NCI-H345 (cell line): ENCODE results near the gene MRPL42.
"Not testable (repeated sequence)": the region's sequence is repeated elsewhere in the genome, so short reads cannot be mapped to it uniquely, and the experiment has no call there.

ENCODE experiments used
- DNase-seq: peaks from one replicate; lab custom pipeline; 2025; lab: John Stamatoyannopoulos, UW

Gene MRPL42

DNA sequence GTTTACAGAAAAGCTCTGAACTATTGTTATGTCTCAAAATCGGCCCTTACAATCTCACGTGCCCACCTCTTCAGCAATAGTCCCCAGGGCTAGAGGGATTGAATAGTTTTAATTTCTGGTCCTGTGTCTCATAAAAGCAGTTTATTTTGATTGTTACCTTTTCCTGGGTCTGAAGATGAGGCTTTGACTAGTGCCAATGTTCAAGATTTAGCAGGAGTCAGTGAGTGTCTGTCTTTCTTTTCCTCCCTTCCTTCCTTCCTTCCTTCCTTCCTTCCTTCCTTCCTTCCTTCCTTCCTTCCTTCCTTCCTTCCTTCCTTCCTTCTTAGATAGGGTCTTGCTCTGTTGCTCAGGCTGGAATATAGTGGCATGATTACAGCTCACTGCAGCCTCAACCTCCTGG, 80.5 kb downstream of the MRPL42 start:
- no peak for DNase-seq

DNA sequence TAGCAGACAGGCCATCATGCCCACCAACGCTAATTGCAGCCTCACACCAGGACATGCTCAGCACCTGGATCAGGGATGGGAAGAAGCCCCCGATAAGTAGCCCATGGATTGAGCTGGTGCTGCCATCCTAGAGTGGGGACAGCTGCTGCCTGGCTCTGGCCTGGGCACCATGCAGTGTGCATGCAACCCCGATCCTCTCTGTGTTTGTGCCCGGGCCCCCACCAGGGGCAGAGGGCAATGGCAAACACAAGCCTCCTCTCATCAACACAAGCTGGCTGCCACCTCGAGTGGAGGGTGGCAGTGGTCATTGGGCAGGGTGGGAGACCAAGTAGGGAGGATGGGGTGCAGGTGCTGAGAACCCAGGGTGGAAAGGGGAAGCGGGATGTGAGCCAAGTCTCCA, 81.9 kb downstream of the MRPL42 start:
- DNase-seq, result no peak

DNA sequence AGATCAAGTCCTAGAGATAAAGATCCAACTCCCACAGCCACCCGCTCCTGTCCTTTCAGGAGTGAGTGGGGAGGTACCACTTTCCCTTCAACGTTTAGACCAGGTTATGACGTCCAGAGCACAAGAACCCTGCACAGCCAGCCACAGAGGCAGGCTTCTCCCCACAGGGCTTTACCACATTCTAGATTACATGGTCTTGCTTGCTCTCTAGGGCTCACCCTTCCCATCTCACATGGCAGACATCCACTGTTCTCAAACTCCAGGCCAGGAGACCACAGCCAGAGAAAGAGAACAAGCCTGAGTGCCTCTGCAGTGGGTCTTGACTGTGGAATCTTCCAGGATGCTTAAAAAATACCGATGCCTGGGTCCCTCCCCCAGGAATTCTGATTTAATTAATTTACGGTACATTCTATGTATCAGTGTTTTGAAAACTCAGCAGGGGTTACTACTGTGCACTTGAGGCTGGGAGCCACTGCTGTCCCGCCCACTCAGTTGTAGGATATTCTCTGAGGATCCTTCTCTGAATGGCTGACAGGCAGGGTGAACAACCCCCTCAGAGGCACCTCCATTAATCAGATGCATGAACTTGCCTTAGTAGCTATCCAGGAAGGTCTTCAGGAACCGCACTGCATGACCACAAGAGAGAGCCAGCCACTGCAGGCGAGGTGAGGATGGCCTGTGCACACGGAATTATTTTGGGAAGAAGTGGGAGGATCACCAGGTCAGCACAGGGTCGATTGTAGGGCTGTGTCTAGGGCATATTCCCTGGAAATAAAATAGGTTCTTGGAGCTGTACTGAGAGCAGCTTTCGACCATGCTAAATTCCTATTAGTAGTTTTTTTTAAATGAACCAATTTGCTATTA, 83.7 kb downstream of the MRPL42 start:
- DNase-seq, result no peak

DNA sequence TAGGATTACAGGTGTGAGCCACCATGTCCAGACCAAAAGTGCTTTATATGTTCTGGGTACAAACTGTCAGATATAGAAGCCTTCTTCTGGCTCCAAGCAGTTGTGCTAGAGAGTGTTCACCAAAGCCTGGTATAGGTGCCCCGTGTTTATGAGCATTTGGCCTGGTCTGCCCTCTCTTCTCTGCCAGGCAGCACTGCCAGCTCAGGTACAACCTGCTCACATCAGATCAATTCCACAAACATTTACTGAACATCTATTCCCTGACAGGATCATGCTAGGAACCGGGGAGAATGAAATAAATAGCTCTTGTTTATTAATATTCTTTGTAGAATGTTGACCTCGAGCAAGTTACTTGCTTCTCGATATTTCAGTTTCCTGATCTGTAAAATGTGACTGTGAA, 85.1 kb downstream of the MRPL42 start:
- DNase-seq, result no peak

DNA sequence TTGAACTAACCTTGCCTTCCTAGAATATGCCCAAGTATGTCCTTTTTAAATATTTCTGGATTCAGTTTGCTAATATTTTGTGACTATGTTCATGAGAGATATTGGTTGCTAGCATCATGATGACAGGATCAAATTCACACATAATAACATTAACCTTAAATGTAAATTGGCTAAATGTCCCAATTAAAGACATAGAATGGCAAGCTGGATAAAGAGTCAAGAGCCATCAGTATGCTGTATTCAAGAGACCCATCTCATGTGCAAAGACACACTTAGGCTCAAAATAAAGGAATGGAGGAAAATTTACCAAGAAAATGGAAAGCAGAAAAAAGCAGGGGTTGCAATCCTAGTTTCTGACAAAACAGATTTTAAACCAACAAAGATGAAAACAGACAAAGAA, 90.6 kb downstream of the MRPL42 start:
- not testable (repeated sequence) for DNase-seq

DNA sequence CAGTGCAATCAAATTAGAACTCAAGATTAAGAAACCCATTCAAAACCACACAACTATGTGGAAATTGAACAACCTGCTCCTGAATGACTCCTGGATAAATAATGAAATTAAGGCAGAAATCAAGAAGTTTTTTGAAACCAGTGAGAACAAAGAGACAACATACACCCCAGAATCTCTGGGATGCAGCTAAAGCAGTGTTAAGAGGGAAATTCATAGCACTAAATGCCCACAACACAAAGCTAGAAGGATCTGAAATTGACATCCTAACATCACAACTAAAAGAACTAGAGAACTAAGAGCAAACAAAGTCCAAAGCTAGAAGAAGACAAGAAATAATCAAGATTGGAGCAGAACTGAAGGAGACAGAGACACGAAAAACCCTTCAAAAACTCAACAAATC, 91.4 kb downstream of the MRPL42 start:
- not testable (repeated sequence) for DNase-seq

DNA sequence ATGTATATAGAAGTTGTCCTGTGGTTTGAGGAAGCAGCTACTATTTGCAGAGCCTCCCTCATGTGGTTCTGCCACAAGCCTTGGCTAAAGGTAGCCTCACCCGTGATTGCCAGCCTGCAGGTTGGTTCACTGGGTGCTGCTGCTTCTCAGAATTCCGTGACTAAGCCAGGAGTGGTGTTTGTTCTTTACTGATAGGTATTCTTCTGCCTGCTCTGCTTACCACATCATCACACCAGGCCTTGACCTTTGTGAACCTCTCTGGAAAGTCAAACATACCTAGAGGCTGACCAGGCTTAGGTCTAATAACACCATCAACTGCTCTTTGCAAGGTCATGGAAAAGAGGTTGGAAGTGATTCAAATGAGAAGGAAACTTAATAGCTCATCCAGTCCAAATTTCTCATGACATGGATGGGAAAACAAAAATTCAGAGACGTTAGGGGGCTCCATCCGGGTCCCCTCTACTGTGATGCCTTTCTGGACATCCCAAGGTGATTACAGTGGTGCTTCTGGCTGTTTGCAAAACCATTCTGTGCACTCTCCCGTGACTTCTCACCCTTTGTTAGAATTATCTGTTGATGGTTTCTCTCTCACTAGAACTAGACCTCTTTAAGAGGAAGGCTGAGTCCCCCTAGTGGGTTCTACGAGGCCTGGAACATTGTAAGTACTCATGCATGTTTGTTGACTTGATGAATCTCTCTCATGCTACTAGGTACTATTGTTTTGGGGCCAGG, 96.7 kb downstream of the MRPL42 start:
- peak; percentile 24 for DNase-seq

DNA sequence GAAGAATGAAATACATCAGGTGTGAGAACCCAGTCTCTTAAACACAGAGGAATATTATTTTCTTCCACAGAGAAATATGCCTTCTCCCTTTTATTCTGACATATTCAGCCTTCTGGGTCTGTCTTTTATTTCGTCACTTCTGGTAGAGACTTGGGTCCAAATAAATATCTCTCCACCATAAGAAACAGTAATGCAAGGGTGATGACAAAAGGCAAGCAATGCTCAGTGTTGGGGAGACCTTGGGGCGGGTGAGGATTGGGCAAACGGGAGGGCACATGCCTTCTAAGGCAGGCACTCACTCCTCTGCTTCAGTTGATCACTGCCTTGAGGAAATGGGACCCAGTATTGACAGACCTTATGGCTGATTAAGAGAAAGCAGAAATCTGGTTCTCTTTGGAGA, 98.4 kb downstream of the MRPL42 start:
- DNase-seq, result no peak
